GM21529 (cell line): ENCODE results near the gene ZNF423.

Source experiments
- ATAC-seq: cut with Tn5 transposase; IDR thresholded peaks from one replicate; pipeline ENCODE4 v1.9.1; 2021; ENCODE audit not compliant: unreplicated experiment

The ZNF423 gene

GRCh38 chr16:49467540-49468372 is 388.2 kb downstream of the ZNF423 start:
- ATAC-seq: no peak

DNA sequence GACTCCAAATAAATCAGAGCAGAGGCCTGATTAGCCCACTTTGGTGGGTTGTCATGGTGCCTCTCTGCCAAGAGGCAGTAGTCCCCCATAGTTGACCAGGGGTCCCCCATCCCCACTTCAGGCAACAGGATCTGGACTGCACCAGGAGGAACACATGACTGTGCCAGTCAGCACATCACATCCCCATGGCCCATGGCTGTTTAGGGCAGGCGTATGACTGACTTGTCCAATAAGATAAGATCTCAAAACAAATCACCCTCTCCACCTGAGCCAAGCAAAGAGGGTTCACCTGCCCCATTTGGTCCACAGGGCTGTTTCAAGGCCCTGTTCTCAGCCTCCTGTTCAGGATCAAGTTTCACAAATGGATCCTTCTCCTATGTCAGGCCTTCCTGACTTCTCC is 389.0 kb downstream of the ZNF423 start:
- ATAC-seq: no peak

GRCh38 chr16:49466529-49466831 is 389.4 kb downstream of the ZNF423 start:
- no peak for ATAC-seq

DNA sequence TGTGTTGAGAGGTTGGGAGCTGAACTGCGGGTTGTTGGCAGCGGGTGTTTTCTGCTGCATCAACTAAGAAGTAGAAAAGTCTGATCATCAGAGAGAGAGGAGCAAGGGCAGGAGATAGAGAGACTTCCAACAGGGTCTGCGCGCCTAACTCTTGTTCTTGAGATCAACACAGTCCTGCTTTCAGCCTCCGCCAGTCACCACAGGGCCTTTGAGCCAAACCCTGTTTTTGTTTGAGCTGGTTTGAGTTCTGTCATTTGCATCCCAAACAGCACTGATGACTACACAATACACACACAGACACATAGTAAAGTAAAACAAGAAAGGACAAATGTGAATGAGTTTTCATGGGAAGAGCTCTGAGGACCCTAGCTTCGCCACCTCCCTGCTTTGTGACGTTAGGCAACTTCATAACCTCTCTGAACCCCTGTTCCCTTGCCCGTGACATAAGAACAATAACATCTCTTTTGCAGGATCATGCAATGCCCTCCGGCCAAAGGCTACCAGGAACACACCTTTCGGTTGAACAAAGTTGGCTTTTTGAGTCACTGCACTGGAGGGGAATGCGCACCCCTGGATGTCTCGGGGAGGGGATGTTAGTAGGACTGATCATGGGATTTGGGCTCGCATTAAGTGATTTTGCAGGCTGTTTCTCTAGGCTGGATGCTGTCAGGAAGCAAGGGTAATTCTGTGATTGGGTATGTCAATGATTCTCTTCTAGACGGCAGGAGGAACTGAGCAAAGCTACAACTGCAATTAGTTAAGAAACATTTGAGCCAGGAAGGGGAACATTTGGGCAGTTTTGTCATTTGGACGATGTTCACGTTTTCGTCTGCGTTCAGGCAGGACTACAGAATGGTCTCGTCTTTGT is 390.0 kb downstream of the ZNF423 start:
- no peak for ATAC-seq

- no peak for ATAC-seq
Measured at GRCh38 chr16:49464877-49465504, 390.9 kb downstream of the ZNF423 start.

- ATAC-seq: no peak
Measured at GRCh38 chr16:49464093-49464492, 391.8 kb downstream of the ZNF423 start.

- peak; percentile 91 for ATAC-seq
Measured at GRCh38 chr16:49463529-49463928, 392.4 kb downstream of the ZNF423 start.

DNA sequence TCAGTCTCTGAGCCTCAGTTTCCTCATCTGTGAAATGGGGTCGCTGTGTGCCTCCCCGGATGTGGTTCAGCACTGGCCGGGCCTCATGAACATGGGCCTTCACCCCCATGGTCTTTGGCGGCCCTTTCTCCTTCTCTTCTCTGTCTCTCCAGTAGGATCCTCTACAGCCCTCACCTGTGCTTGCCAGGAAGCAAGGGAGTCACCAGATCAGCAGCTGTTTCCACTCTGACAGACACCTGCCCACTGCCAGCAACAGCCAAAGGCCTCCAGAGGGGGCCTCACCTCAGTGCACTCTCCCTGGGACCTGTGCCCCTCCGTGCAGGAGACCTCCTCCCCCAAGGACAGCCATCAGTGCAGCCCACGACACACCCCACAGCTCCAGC is 392.9 kb downstream of the ZNF423 start:
- ATAC-seq: no peak

- ATAC-seq: no peak
Measured at GRCh38 chr16:49462362-49462988, 393.4 kb downstream of the ZNF423 start.

- no peak for ATAC-seq
Measured at GRCh38 chr16:49461517-49461951, 394.4 kb downstream of the ZNF423 start.

- no peak for ATAC-seq
Measured at GRCh38 chr16:49460786-49461470, 395.0 kb downstream of the ZNF423 start.

GRCh38 chr16:49459953-49460735 is 395.8 kb downstream of the ZNF423 start:
- no peak for ATAC-seq

- ATAC-seq: no peak
Measured at GRCh38 chr16:49458656-49459445, 397.1 kb downstream of the ZNF423 start.

GRCh38 chr16:49458243-49458642 is 397.7 kb downstream of the ZNF423 start:
- ATAC-seq: no peak

- ATAC-seq: no peak
Measured at GRCh38 chr16:49457196-49457595, 398.7 kb downstream of the ZNF423 start.

DNA sequence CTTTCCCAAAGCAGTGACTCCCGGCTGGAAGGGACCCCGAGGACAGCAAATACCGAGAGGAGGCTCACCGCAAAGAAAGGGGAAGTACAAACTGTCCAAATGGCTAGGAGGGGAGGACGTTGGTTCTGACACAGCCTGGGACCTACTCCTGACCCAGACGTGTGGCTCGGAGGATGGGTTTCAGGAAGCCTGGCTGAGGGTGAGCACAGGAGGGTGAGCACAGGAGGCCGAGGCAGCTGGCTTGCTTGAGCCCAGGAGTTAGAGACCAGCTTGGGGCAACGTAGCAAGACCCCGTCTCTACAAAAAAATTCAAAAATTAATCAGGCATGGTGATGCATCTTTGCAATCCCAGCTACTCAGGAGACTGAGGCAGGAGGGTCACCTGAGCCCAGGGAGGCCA is 399.1 kb downstream of the ZNF423 start:
- no peak for ATAC-seq

GRCh38 chr16:49455991-49456745 is 399.7 kb downstream of the ZNF423 start:
- ATAC-seq: no peak

- ATAC-seq: no peak
Measured at GRCh38 chr16:49455181-49455990, 400.5 kb downstream of the ZNF423 start.
